NCI-H82 (cell line): ENCODE measurements around the gene TFDP1.
A peak's percentile ranks its signal among the peaks of the same experiment; 100 is the strongest.
"Not testable (repeated sequence)": the region's sequence is repeated elsewhere in the genome, so short reads cannot be mapped to it uniquely, and the experiment has no call there.

Source experiments
- DNase-seq: peaks from one replicate; lab custom pipeline; 2025; lab: John Stamatoyannopoulos, UW

Gene TFDP1

GRCh38 chr13:113573065-113573464, 11.5 kb upstream of the TFDP1 start:
- no peak for DNase-seq

- no peak for DNase-seq
These were observed 8.0 kb upstream of the TFDP1 start for GRCh38 chr13:113576597-113576996.

GRCh38 chr13:113577881-113578435, 6.6 kb upstream of the TFDP1 start:
- no peak for DNase-seq

- no peak for DNase-seq
These were observed 4.9 kb upstream of the TFDP1 start for GRCh38 chr13:113579686-113580085.

GRCh38 chr13:113581871-113582270, 2.7 kb upstream of the TFDP1 start:
- DNase-seq = no peak

- DNase-seq = no peak
These were observed 1.5 kb upstream of the TFDP1 start for GRCh38 chr13:113582841-113583631.

- DNase-seq = peak; percentile 69
These were observed 518 bp downstream of the TFDP1 start for GRCh38 chr13:113584870-113585671.

- DNase-seq = no peak
These were observed 1.3 kb downstream of the TFDP1 start for GRCh38 chr13:113585896-113586295.

- DNase-seq = no peak
These were observed 2.3 kb downstream of the TFDP1 start for GRCh38 chr13:113586661-113587479.

GRCh38 chr13:113588394-113589111, 4.0 kb downstream of the TFDP1 start:
- no peak for DNase-seq

- DNase-seq = no peak
These were observed 4.9 kb downstream of the TFDP1 start for GRCh38 chr13:113589251-113589960.

GRCh38 chr13:113589961-113590339, 5.4 kb downstream of the TFDP1 start:
- no peak for DNase-seq

- DNase-seq = no peak
These were observed 7.2 kb downstream of the TFDP1 start for GRCh38 chr13:113591750-113592149.

GRCh38 chr13:113592571-113592970, 8.0 kb downstream of the TFDP1 start:
- DNase-seq = no peak

- DNase-seq = not testable (repeated sequence)
These were observed 9.7 kb downstream of the TFDP1 start for GRCh38 chr13:113594066-113594821.

- no peak for DNase-seq
These were observed 10.6 kb downstream of the TFDP1 start for GRCh38 chr13:113595131-113595530.

- DNase-seq = no peak
These were observed 12.0 kb downstream of the TFDP1 start for GRCh38 chr13:113596321-113597200.

GRCh38 chr13:113597391-113598080, 13.0 kb downstream of the TFDP1 start:
- no peak for DNase-seq

GRCh38 chr13:113598081-113598410, 13.5 kb downstream of the TFDP1 start:
- DNase-seq = no peak
